Non-pigmented ciliary epithelial cell (primary cell): ENCODE results near the gene NAALADL2.
"Not testable (repeated sequence)": the region's sequence is repeated elsewhere in the genome, so short reads cannot be mapped to it uniquely, and the experiment has no call there.

Experiments
- DNase-seq: peaks from one replicate; pipeline ENCODE4 v3.0.0-alpha.2; 2010; ENCODE audit warnings: low read depth

NAALADL2 gene

DNA sequence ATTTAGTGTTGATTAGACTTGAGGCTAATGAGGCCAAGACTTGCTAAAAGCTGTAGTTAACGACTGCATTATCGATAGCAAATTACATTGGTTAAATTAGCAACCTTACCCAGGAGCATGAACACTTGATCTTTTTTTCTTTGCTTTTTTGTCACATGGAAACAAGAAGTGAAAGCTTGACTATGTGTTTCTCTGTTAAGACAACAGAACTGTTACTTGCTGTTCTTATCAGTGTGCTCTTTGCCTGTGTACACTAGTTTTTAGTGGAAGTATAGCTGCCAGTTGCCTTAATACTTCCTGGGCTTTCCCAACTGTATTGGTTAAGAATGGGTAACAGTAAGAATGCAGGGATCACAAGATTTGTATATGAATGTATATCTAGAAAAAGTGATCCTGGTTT lies 625.5 kb downstream of the NAALADL2 start:
- DNase-seq, result no peak

DNA sequence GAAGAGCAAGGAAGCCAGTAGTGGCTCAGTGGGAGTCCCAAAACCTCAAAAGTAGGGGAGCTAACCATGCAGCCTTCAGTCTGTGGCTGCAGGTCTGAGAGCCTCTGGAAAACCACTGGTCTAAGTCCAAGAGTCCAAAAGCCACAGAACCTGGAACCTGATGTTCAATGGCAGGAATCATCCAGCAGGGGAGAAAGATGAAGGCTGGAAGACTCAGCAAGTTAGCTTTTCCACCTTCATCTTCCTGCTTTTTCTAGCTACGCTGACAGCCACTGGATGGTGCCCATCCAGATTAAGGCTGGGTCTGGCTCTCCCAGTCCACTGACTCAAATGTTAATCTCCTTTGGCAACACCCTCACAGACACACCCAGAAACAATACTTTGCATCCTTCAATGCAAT lies 626.3 kb downstream of the NAALADL2 start:
- no peak for DNase-seq

DNA sequence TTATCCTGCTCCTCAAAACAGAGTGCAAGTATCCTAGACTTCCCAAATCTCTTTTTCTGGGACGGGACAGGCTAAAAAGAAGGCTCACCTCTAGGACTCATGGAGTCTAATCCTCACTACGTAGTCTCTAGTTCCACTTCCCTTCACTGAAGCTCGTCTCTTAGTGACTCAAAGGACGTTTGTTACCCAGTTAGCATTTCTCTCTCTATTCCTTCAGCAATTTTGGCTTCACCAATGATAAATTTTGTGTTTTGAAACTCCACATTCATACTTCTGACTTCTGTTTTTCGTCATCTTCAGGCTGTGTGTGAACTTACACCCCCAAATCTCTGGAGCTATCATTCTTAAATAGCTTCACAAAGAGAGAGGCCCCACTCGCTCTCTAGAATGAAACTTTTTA lies 627.1 kb downstream of the NAALADL2 start:
- DNase-seq, result no peak

DNA sequence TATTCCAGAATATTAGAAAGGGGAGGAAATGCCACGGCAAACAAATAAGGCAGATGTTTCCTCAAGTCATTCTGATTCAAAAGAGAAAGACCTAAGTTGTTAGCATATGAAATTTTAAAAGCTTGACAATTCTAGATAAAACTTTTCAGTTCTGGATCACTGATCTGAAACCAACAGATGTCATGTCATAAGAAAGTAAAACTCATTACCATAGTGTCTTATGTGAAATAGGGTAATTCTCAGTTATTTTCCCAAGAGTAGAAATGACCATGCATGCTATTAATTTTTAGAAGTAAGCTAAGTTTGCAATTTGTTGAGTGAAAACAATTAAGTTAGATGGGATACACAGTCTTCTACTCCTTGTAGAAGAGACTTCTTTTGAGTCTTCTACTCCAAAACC lies 630.3 kb downstream of the NAALADL2 start:
- DNase-seq, result no peak

DNA sequence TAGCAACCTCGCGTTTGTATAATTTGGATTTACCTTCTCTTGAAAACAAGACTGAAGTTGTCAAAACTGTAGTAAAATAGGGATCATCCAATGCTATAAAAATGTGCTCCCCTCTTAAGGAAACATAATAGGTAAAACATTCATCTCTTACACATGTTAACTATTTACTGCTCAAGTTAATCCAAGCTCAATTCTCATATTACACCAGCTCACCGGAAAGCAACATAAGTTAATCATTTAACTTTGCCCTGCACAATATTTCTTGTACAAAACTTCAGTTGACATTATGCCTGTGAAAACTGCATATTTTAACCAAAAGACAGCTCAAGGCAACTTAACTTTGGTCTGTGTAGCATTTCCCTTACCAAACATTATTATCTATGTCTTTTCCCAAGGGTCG lies 634.2 kb downstream of the NAALADL2 start:
- no peak for DNase-seq

DNA sequence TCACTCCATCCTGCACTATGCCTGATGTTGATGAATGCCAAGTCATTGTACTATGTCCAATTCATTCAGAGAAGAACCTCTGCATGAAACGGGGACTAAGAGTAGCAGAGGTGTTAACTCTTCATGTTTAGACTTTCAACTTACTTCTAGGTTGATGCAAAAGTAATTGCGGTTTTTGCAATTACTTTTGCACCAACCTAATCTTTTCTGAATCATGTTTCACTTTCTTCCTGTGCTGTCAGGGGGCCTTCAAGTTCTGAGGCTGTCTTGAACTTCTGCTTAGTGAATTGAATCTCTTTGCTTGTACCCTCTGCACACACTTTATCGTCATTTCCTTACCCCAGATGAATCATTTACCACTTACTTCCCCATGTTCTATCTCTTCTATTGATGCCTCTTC lies 636.2 kb downstream of the NAALADL2 start:
- no peak for DNase-seq

DNA sequence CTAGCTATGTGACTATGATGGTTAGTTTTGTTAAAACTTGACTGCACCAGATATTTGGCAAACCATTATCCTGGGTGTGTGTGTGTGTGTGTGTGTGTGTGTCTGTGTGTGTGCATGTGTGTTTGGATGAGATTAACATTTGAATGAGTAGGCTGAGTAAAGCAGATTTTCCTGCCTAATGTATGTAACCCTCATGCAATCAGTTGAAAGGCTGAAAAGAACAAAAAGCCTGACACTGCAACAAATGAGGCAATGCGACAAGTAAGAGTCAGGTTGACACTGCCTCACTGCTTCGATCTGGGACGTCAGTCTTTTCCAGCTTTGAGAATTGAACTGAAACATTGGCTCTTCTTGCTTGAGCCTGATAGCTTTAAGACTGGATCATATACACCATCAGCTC lies 643.0 kb downstream of the NAALADL2 start:
- DNase-seq, result no peak

DNA sequence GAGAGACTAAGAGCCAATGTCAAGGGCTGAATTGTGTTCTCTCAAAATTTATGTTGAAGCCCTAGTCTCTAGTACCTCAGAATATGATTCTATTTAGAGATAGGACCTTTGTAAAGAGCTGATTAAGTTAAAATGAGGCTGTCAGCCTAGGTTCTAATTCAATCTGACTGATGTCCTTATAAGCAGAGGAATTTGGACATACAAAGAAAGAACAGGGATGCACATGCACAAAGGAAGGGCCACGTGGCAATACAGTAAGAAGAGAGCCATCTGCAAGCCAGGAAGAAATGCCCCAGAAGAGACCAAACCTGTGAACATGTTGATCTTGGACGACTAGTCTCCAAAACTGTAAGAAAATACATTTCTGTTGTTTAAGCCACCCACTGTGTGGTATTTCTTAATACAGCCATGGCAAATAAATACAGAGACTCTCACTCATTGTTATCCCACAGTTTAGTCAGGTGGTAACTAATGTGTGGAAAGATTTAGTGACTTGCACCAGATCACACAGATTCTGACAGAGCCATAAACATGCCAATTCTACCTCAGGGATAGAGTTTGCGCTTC lies 652.2 kb downstream of the NAALADL2 start:
- DNase-seq, result no peak

DNA sequence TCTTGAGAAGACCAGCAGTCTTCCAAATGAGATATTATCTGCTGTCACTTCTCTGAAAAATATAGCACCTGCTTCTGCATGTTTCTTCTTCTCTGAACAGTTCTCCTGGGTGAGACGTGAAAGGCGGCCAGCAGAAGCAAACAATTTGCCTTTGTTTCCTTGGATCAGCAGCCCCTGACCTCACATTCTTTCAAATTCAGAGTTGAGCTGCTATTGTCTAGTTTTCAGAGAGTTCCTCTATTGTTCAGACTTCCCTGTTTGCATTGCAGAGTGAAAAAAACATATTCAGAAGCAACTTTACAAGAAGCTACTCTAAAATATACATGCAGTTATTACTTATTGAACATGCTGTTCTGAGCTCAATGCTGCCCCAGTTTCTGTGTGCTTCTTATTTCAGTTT lies 653.6 kb downstream of the NAALADL2 start:
- no peak for DNase-seq

DNA sequence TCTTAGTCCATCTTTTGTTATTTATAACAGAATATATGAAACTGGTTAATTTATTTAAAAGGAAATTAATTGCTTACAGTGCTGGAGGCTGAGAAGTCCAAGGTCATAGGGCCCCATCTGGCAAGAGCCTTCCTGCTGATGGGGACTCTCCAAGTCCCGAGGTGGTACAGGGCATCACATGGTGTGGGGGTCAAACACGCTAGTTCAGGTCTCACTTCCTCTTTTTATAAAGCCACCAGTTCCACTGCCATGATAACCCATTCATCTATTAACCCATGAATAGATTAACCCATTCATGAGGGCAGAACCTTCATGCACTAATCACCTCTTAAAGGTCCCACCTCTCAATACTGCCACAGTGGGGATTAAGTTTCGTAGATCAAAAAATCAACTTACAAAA lies 659.3 kb downstream of the NAALADL2 start:
- no peak for DNase-seq

DNA sequence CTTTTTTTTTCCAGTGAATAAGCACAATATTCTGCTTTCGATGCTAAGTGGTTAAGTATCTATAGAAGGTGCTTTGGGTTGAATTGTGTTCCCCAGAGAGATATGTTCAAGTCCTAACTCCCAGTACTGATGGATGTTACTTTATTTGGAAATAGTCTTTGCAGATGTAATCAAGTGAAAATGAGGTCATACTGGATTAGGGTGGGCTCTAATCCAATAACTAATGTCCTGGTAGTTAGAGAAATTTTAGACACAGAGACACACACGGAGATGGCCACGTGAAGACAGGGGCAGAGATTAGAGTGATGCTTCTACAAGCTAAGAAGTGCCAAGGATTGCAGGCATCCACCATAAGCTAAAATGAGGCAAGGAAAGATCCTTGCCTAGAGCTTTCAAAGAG lies 662.3 kb downstream of the NAALADL2 start:
- DNase-seq, result no peak

DNA sequence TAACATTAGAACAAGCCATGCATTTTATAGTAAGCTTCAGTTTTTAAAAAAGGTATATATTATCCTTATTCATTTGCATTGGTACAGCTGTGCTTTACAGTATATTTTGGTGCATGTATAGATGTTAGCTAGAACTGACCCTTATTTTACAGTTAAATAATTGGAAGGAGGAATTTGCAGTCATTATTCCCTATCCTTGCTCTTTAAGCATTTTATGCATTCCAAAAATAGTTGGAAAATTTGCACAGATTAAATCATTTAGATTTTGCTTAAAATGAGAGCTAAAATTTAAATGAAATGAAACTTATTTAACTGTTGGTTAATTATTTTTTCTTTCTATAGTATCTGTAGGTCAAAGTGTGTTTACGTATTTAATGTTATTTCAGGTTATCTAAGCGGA lies 667.1 kb downstream of the NAALADL2 start:
- no peak for DNase-seq

DNA sequence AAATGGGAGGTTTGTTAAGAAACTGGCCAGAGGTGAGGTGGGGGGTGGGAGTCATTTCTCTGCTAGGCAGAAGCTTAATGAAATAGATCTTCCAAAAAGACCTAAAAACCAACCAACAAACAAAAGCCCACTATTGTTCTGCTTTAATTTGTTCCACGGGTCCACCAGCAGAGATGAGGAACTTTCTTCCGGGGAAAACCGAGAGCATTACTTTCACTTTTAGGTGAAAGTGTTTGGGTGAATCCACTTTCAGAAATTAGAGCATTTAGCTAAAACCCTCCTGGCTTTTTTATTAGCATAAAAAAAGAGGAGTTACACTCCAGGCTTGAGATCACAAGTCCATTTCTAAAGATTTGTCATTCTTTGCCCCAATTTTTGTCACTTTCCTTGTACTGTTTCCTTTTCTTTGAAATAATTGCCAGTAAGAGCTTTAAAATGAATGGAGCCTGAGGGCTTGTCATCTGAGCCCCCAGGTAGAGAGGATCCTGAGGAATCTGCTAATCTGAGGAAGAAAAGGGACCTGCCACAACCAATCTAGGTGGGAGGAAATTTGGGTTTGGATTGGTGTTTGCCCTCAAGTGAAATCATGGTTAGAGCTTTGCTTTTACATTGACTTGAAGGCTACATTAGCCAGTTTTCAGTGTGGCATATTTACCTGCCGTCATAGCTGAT lies 667.6 kb downstream of the NAALADL2 start:
- DNase-seq, result no peak

DNA sequence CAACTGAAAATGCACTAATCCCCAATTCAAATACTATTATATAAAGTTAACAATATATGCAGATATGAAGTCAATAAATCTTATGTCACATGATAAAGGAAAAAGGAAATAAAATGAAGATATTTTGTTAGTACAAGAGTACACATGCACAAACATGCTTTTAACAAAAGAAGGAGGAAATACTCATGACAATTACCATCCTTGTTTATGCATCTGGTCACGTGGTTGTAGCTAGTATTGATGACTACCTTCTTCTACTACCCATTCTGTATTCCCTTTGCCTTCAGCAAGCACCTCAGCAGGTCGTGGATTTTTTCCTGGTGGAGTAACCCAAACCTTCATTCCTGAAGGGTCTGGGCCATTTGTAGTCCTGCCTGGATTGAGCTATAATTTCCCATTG lies 669.6 kb downstream of the NAALADL2 start:
- DNase-seq, result not testable (repeated sequence)

DNA sequence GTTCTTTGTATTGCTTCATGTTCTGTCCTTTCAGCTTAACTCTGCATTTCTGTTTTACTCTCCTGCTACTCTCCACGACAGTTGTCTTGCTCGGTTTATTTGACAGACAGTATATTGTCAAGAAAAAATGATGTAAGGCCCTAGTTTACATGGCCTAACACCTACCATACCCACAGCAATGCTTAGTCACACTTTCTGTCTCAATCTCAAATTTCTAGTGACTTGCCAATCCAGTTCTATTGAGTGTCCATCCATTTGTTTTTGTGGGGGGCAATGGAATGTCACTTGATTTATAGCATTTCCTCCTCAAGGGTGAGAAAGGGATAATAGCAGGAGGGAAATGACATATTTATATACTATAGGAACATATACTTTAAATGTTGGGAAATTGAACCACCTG lies 676.2 kb downstream of the NAALADL2 start:
- DNase-seq, result no peak

DNA sequence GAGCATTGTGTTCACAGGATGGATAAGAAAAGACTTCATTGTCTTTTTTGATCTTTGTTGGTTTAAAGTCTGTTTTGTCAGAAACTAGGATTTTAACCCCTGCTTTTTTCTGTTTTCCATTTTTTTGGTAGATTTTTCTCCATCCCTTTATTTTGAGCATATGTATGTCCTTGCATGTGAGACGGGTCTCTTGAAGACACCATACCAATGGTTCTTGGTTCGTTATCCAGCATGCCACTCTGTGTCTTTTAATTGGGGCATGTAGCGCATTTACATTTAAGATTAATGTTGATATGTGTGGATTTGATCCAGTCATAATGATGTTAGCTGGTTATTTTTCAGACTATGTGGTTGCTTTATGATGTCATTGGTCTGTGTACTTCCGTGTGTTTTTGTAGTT lies 687.0 kb downstream of the NAALADL2 start:
- no peak for DNase-seq

DNA sequence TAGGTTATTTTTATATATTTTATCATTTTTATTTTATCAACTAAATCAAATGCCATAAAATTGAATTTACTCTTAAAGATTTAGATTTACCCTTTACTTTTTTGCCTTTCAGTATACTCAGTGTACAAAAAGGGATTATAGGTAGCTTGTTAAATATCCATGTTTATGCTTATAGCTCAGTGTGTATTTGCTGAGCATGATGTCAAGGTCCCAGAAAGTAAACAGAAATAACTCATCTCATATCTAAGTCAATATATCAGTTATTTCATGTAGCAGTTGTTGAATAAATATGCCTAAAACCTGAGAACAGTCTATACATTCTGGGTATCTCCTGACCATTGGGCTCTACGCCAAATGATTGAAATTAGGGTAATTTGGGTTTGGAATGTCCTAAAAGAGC lies 693.8 kb downstream of the NAALADL2 start:
- DNase-seq, result no peak

DNA sequence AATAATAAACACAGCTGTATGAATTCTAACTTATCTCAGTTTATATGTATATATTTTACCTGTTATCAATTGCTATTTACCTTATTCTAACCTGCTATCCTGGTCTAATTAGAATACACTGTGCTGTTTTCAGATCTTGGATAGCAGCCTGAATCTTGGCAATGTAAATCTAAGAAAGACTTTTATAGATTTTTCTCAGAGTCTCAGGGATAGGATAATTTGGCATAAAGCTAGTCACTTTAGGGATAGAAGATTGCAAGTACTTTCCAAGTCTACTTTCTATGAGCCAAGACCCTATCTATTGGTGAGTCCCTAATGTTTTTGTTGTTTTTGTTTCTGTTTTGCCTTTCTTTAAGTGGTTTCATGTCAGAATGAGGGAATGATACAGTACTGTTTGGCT lies 695.7 kb downstream of the NAALADL2 start:
- no peak for DNase-seq

DNA sequence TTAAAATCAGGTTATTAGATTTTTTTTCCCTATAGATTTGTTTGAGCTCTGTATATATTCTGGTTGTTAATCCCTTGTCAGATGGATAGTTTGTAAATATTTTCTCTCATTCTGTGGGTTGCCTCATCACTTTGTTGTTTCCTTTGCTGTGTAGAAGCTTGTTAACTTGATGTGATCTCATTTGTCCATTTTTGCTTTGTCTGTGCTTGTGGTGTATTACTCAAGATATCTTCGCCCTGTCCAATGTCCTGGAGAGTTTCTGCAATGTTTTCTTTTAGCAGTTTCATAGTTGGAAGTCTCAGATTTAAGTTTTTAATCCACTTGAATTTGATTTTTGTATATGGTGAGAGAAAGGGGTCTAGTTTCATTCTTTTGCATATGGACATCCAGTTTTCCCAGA lies 699.1 kb downstream of the NAALADL2 start:
- DNase-seq, result no peak

DNA sequence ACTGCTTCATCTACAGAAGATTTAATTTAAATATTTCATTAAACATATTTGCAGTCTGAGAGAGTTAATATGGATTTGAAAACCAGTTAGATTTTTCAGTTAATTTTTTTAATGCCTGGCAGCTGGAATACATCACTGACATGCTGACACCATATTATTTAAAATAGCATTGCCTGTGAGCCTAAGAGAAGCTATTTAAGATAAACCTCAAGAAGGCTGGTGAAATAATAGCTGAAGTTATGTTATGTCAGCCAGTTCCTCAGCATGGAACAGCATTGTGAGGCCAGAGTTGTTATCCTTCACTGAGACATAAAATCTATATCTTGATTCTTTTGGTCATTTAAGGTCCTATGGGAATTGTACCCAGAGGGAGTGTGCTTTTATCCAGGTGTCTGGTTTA lies 705.2 kb downstream of the NAALADL2 start:
- DNase-seq, result no peak

DNA sequence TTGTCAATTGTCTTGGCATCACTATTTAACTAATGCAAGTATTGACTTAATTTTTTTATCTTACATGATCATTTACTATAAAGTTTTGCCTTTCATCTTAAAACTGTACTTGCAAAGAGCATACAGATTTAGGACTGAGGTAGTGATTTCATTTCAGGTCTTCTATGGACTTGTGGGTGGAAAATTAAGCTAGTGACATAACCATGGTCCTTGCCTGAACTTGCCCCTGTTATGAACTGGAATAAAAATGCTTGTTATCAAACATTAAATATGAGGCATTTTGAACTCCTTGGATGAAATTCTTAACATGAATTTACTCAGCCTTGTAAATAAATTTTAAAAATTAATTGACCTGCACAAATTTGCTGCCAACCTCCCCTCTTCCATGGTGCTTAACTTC lies 712.0 kb downstream of the NAALADL2 start:
- DNase-seq, result no peak

DNA sequence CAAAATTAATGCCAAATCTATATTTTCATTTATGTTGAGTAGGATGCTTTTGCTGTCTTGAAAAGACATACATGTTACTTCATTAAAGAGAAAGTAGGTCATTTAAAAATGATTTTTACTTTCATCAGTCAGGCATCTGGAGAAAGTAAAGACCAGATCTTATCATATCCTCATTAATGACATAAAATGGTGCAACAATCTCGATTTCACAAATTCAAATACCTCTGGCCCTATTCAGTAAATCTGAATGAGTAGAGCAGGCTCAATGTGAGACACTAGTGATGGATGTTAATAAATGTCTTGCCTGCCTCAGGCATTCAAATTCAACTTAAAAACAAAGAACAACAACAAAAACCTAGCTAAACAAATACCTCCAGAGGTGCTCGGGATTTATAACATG lies 714.1 kb downstream of the NAALADL2 start:
- DNase-seq, result no peak

DNA sequence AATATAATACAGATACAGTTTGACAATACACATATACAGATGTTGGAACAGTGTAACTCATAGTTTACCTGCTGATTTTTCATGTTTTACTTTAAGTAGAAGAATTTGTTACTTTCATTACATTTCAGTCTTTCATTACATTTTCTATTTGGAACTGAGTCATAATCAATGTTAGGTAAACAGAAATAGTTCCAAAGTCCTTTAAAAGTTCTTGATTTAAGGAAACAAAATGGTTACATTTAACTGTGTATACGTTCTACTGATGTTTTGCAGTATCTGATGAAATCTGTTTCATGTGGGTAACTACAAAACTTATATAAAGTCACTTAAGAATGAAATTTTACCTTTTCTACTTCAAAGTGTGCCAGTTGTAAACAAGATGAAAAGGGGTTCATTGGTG lies 721.2 kb downstream of the NAALADL2 start:
- no peak for DNase-seq

DNA sequence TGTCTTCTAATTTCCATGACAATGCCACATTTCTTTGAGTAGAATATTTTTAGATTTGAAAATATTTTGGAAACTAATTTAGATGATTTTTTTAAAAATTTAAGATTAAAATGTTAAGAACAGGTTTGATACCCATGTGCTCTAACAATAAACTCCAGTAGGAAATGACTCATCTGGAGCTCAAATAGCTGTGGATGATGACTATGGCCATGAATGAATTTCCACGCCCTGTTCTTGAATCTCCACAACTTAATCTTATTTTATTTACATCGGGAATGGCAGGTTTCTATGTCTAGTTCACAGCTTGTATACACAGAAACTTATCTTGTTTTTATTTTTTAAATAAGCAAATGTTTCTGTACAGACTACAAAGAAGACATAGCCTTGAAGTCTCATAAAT lies 726.8 kb downstream of the NAALADL2 start:
- peak; percentile 36 for DNase-seq
